K562 (cell line): ENCODE data around the gene OGFR. TPM values are rescaled to one million over a fixed set of nuclear protein-coding genes. Genes with fewer than 3 reads are reported as not detected.

ENCODE experiments used
- ATAC-seq: fragments of 200-7000 bp; cut with Tn5 transposase; 3 replicates; pipeline ENCODE4 v1.9.1; 2020; ENCODE audit warnings: moderate library complexity
- BruUV-seq: library from RNA; stranded (reverse); fragments of 400-500 nt; replicated peaks from 2 replicates; lab custom pipeline; 2021; lab: Mats Ljungman, UMichigan
- CTCF ChIA-PET: fragments of 300-600 bp; formaldehyde crosslinking; extraction: SDS; loops from one replicate; lab custom pipeline; 2021; ENCODE audit warnings: low intra/inter-chr PET ratio; lab: Yijun Ruan, JAX
- POLR2A ChIA-PET: fragments of 300-600, 350-650 bp; sonication (Branson Sonifier 250); formaldehyde crosslinking; extraction: SDS; loops from one replicate; lab custom pipeline; 2021; ENCODE audit warnings: antibody characterized with exemption, inconsistent platforms; lab: Yijun Ruan, JAX
- DNase-seq, 4 experiments: peaks; one replicate each; pipeline versions ENCODE4 v3.0.0 to v3.0.0-alpha.2; 2011 to 2018; ENCODE audit warnings: low spot score in 3 of 4, mixed read lengths in 3 of 4; ENCODE audit errors: extremely low read depth in 1 of 4
- FAIRE-seq: peaks from 2 replicates; lab custom pipeline; 2011; peaks lifted over from hg19 to GRCh38; lab: Jason Lieb, UNC
- H2AFZ ChIP-seq: 2 replicates; pipeline ENCODE4 v1.6.0; 2011; ENCODE audit warnings: low read depth, low read length, control low read depth, inconsistent platforms
- H3K27ac ChIP-seq: fragments of 200-600 bp; 3 replicates; pipeline ENCODE4 v1.8.0; 2011; ENCODE audit warnings: low read depth, mild to moderate bottlenecking, control low read depth, inconsistent platforms, low read length, moderate library complexity, mixed read lengths; ENCODE audit errors: extremely low read depth
- H3K27me3 ChIP-seq, 2 experiments: fragments of 300-600 bp in 1 of 2; 2 replicates in 1 of 2; 3 replicates in 1 of 2; pipeline versions ENCODE4 v1.6.0 to v1.8.0; 2011; ENCODE audit warnings: inconsistent platforms in 2 of 2, low read length in 2 of 2, mild to moderate bottlenecking in 1 of 2, mixed read lengths in 1 of 2, moderate library complexity in 1 of 2; ENCODE audit not compliant: control insufficient read depth in 2 of 2, insufficient read depth in 2 of 2
- H3K36me3 ChIP-seq: fragments of 300-600 bp; 3 replicates; pipeline ENCODE4 v1.8.0; 2011; ENCODE audit warnings: mild to moderate bottlenecking, low read length, inconsistent platforms; ENCODE audit not compliant: control insufficient read depth, insufficient read depth
- H3K4me1 ChIP-seq, 2 experiments: fragments of 200-600 bp in 1 of 2; replicated peaks in 1 of 2; 2 replicates in 1 of 2; 3 replicates in 1 of 2; pipeline versions ENCODE4 v1.5.1 to v1.8.0; 2011; ENCODE audit warnings: inconsistent platforms in 2 of 2, low read length in 2 of 2, mild to moderate bottlenecking in 1 of 2, mixed read lengths in 1 of 2, moderate library complexity in 1 of 2; ENCODE audit not compliant: control insufficient read depth in 2 of 2, insufficient read depth in 2 of 2
- H3K4me2 ChIP-seq: 2 replicates; pipeline ENCODE4 v1.6.1; 2011; ENCODE audit warnings: low read length, control low read depth, inconsistent platforms, mixed read lengths; ENCODE audit not compliant: insufficient read depth
- H3K4me3 ChIP-seq: fragments of 200-600 bp; sonication (generic), shearing (Covaris generic); 2 replicates; pipeline ENCODE4 v1.5.1; 2016; ENCODE audit warnings: control low read depth, inconsistent platforms
- H3K79me2 ChIP-seq: fragments of 200-600 bp; 3 replicates; pipeline ENCODE4 v1.8.0; 2011; ENCODE audit warnings: low read length, inconsistent platforms; ENCODE audit not compliant: control insufficient read depth, insufficient read depth
- H3K9ac ChIP-seq, 2 experiments: 2 replicates each; pipeline versions ENCODE4 v1.6.0 to v1.6.1; 2011; ENCODE audit warnings: low read depth in 2 of 2, low read length in 2 of 2, control low read depth in 1 of 2, inconsistent platforms in 1 of 2, mild to moderate bottlenecking in 1 of 2, mixed read lengths in 1 of 2; ENCODE audit not compliant: insufficient read depth in 1 of 2
- H3K9me1 ChIP-seq: one replicate; pipeline ENCODE4 v1.6.0; 2011; ENCODE audit warnings: inconsistent platforms, mild to moderate bottlenecking, low read length, moderate library complexity; ENCODE audit not compliant: control insufficient read depth, insufficient read depth
- H3K9me3 ChIP-seq: replicated peaks from 2 replicates; pipeline ENCODE4 v1.5.1; 2011; ENCODE audit warnings: low read depth, low read length, inconsistent platforms; ENCODE audit not compliant: control insufficient read depth, insufficient read depth
- H4K20me1 ChIP-seq: replicated peaks from 2 replicates; pipeline ENCODE4 v1.6.1; 2011; ENCODE audit warnings: low read length, inconsistent platforms, mixed read lengths; ENCODE audit not compliant: control insufficient read depth, insufficient read depth
- BMI1 ChIP-seq: fragments of 150-350 bp; IDR thresholded peaks from 2 replicates; pipeline ENCODE4 v1.6.1; 2014; ENCODE audit warnings: low read length
- CREB1 ChIP-seq, 2 experiments: sonication (generic) in 1 of 2; formaldehyde crosslinking in 1 of 2; IDR thresholded peaks; 2 replicates each; pipeline versions ENCODE4 v1.6.1 to v1.8.0; 2012 to 2022; ENCODE audit warnings: inconsistent platforms in 1 of 2, mild to moderate bottlenecking in 1 of 2, missing genetic modification reagents in 1 of 2, moderate library complexity in 1 of 2
- ELF1 ChIP-seq: fragments of 200-800 bp; sonication (Bioruptor generic); IDR thresholded peaks from 2 replicates; pipeline ENCODE4 v1.6.1; 2016; ENCODE audit warnings: missing genetic modification characterization, missing compliant biosample characterization
- HDAC6 ChIP-seq: IDR thresholded peaks from 2 replicates; pipeline ENCODE4 v1.6.1; 2012; ENCODE audit warnings: low read depth, mild to moderate bottlenecking, control low read depth, inconsistent platforms, low read length, moderate library complexity
- IRF2 ChIP-seq: sonication (generic); formaldehyde crosslinking; IDR thresholded peaks from 2 replicates; pipeline ENCODE4 v1.8.1; 2022; ENCODE audit warnings: mild to moderate bottlenecking, missing genetic modification reagents
- KDM4B ChIP-seq, 2 experiments: fragments of 450-650 bp in 1 of 2; sonication (generic) in 1 of 2; IDR thresholded peaks; 2 replicates each; pipeline ENCODE4 v1.6.1; 2016 to 2017; ENCODE audit warnings: borderline replicate concordance in 2 of 2, antibody characterized with exemption in 1 of 2, low read depth in 1 of 2, mild to moderate bottlenecking in 1 of 2
- LCOR ChIP-seq: sonication (generic); formaldehyde crosslinking; IDR thresholded peaks from 2 replicates; pipeline ENCODE4 v1.8.0; 2022; ENCODE audit warnings: mild to moderate bottlenecking, missing genetic modification reagents
- MYBL2 ChIP-seq, 2 experiments: fragments of 450-650 bp in 1 of 2; sonication (generic) in 1 of 2; formaldehyde crosslinking in 1 of 2; IDR thresholded peaks; 2 replicates each; pipeline versions ENCODE4 v1.6.1 to v1.8.1; 2017 to 2022; ENCODE audit warnings: borderline replicate concordance in 1 of 2, inconsistent platforms in 1 of 2, low read depth in 1 of 2, mild to moderate bottlenecking in 1 of 2, missing genetic modification reagents in 1 of 2, moderate library complexity in 1 of 2
- NELFE ChIP-seq: IDR thresholded peaks from 2 replicates; pipeline ENCODE4 v1.6.1; 2011; ENCODE audit warnings: mild to moderate bottlenecking; ENCODE audit not compliant: insufficient read depth, insufficient read length
- PATZ1 ChIP-seq: fragments of 250-450 bp; sonication (Bioruptor Pico); IDR thresholded peaks from 2 replicates; pipeline ENCODE4 v1.5.0; 2020; ENCODE audit warnings: mild to moderate bottlenecking, borderline replicate concordance
- RBM34 ChIP-seq: fragments of 200-400 bp; formaldehyde crosslinking; IDR thresholded peaks from 2 replicates; pipeline ENCODE4 v1.6.1; 2018; ENCODE audit warnings: low read length, borderline replicate concordance; ENCODE audit not compliant: insufficient read depth
- SMARCA5 ChIP-seq: fragments of 450-650 bp; IDR thresholded peaks from 2 replicates; pipeline ENCODE4 v1.6.1; 2016
- ZNF639 ChIP-seq, 2 experiments: fragments of 200-800 bp in 1 of 2; sonication (Bioruptor generic) in 1 of 2; sonication (generic) in 1 of 2; formaldehyde crosslinking in 1 of 2; IDR thresholded peaks in 1 of 2; conservative IDR thresholded peaks in 1 of 2; 2 replicates each; pipeline versions ENCODE4 v1.5.0 to v1.6.1; 2016 to 2020; ENCODE audit warnings: missing compliant biosample characterization in 1 of 2, missing genetic modification characterization in 1 of 2, missing genetic modification reagents in 1 of 2
- WGBS: fragments of 100-300 bp; shearing (Covaris generic); methylation state at CpG from one replicate; pipeline ENCODE4 v1.1.6; 2016; ENCODE audit warnings: low coverage, mixed read lengths; ENCODE audit not compliant: insufficient coverage; ENCODE audit errors: missing lambda C conversion rate; 5-methylcytosine and 5-hydroxymethylcytosine counted together
- in situ Hi-C: fragments of 300-500 bp; cut with MboI; formaldehyde crosslinking; loops from 4 replicates; pipeline ENCODE4 v1.15.0; 2018; ENCODE audit warnings: inconsistent platforms, mixed read lengths
- intact Hi-C: fragments of 100-400 bp; cut with micrococcal nuclease; formaldehyde crosslinking; loops from 2 replicates; pipeline ENCODE4 v1.14.2; 2022
- polyA plus RNA-seq, 8 experiments: library from polyadenylated mRNA; depleted of rRNA in 4 of 8; stranded (reverse) in 5 of 8; unstranded in 3 of 8; fragments of >200 nt; fragmentation: Nextera tagmentation in 2 of 8; fragmentation: Illumina TruSeq in 1 of 8; extraction: Ambion mirVana in 2 of 8; extraction: Trizol in 1 of 8; gene quantifications; 2 replicates each; pipeline versions ENCODE4 v1.2.1 to v1.2.3, GENCODE V29; 2011 to 2014; ENCODE audit warnings: inconsistent platforms in 1 of 8, missing spikeins in 1 of 8
- total RNA-seq, 7 experiments: library from RNA; depleted of rRNA in 6 of 7; stranded (reverse); fragments of >200 nt in 6 of 7; fragmentation: Illumina TruSeq in 2 of 7; extraction: Trizol in 2 of 7; gene quantifications; 2 replicates each; pipeline versions ENCODE4 v1.2.1 to v1.2.3, GENCODE V29; 2011 to 2021; ENCODE audit warnings: low replicate concordance in 1 of 7
- TF ChIP-seq, protein P1 (sequence below): conservative IDR thresholded peaks from 2 replicates; pipeline ENCODE4 v1.6.1; 2011; ENCODE audit warnings: low read depth, mild to moderate bottlenecking, low read length; ENCODE audit not compliant: control insufficient read depth

Gene OGFR
- total and polyA plus RNA-seq, 9 of the 15 experiments (the other 6 are each of a cell fraction or from before 2014, with no cell fraction given), result 0.39 to 56.3 (median 17.5) TPM

- Histone ChIP-seq H3K27ac (no peak overlapping the region), H2AFZ (no peak overlapping the region), H3K4me1 (peaks cover 15 to 98% of the 10 kb centered on the region in 2 experiments), H3K9ac (peak overlapping the region in 1 of 2 experiments; percentile 45; a peak in 1 of 4 replicates), H3K4me2 (no peak overlapping the region), H3K27me3 (no peaks in the 10 kb centered on the region), H3K4me3 (no peak overlapping the region), H3K9me3 (no peaks in the 10 kb centered on the region), H3K9me1 (no peaks in the 10 kb centered on the region), H4K20me1 (0 out of 2 replicates have a peak, but pooled peaks cover 3% of the 10 kb centered on the region), H3K79me2 (no peaks in the 10 kb centered on the region), H3K36me3 (no peaks in the 10 kb centered on the region)
- no TSS peak for BruUV-seq
- no peak for DNase-seq
- TF ChIP-seq BMI1, result no peak
- TF ChIP-seq ZNF639 (CRISPR knock-in tag; conservative IDR thresholded peaks at IDR 0.05 in 1 of 2, IDR thresholded peaks at IDR 0.05 in 1 of 2), result no peak
- TF ChIP-seq RBM34, result no peak
- no peak for TF ChIP-seq MYBL2 (IDR thresholded peaks at IDR 0.05; ENCODE audit: low read depth)
- TF ChIP-seq MYBL2 (CRISPR knock-in tag; IDR thresholded peaks at IDR 0.05; ENCODE audit: borderline replicate concordance), result no peak
- TF ChIP-seq ELF1, result no peak
- TF ChIP-seq IRF2, result no peak
- TF ChIP-seq CREB1 (IDR thresholded peaks at IDR 0.05), result no peak
- no peak for TF ChIP-seq CREB1 (CRISPR knock-in tag; IDR thresholded peaks at IDR 0.05)
- no peak for TF ChIP-seq KDM4B (IDR thresholded peaks at IDR 0.05; ENCODE audit: borderline replicate concordance in 2 of 2, low read depth in 1 of 2)
- no peak for TF ChIP-seq PATZ1 (CRISPR knock-in tag)
- no peak for TF ChIP-seq HDAC6
- TF ChIP-seq NELFE, result no peak
- no peak for TF ChIP-seq SMARCA5
- TF ChIP-seq LCOR (CRISPR knock-in tag), result no peak
- TF ChIP-seq, protein P1, sequence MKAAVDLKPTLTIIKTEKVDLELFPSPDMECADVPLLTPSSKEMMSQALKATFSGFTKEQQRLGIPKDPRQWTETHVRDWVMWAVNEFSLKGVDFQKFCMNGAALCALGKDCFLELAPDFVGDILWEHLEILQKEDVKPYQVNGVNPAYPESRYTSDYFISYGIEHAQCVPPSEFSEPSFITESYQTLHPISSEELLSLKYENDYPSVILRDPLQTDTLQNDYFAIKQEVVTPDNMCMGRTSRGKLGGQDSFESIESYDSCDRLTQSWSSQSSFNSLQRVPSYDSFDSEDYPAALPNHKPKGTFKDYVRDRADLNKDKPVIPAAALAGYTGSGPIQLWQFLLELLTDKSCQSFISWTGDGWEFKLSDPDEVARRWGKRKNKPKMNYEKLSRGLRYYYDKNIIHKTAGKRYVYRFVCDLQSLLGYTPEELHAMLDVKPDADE, result no peak
- no peak for FAIRE-seq
- ATAC-seq, result no peak
- in situ Hi-C loops, result loop anchor here (10.0 kb wide), 1 partner anchor 187 kb away; no protein-coding TSS in a partner anchor
- ChIA-PET POLR2A (interaction anchor here (0.7 kb wide), 1 partner anchor 124 kb away, joined by 4 read pairs; no protein-coding TSS in a partner anchor), CTCF (no interaction called here)
- intact Hi-C loops, result loop anchor here (10.0 kb wide), 1 partner anchor 47 kb away; no protein-coding TSS in a partner anchor
- WGBS, result 31% methylated on average over 21 of the region's 29 CpGs
Observed at GRCh38 chr20:62827311-62828038, 22.8 kb downstream of the OGFR start.
